Astrocyte of the spinal cord (primary cell): ENCODE results near the gene AUTS2.

Experiments used
- DNase-seq: peaks from one replicate; pipeline ENCODE4 v3.0.0; 2011; ENCODE audit warnings: low read depth, low spot score
- H3K4me3 ChIP-seq: 2 replicates; pipeline ENCODE4 v1.5.1; 2011; ENCODE audit warnings: low read depth, mild to moderate bottlenecking, low read length, moderate library complexity
- CTCF ChIP-seq: IDR thresholded peaks from 2 replicates; pipeline ENCODE4 v1.5.1; 2012; ENCODE audit warnings: low read depth, mild to moderate bottlenecking, low read length, inconsistent platforms
- in situ Hi-C: cut with HindIII; loops from 2 replicates; pipeline ENCODE4 v1.10.0; 2017; ENCODE audit warnings: low sequenced_read_pairs

Gene AUTS2

GRCh38 chr7:70527520-70528115, 929.3 kb downstream of the AUTS2 start:
- DNase-seq, result no peak

GRCh38 chr7:70529436-70529835, 931.2 kb downstream of the AUTS2 start:
- TF ChIP-seq CTCF, result no peak
- H3K4me3 ChIP-seq, result no peak overlapping the region
- in situ Hi-C loops, result no loop called here
- DNase-seq, result no peak

More at GRCh38 chr7:70527520-70528115, 929.3 kb downstream of the AUTS2 start:
- no peak for TF ChIP-seq CTCF
- in situ Hi-C loops, result no loop called here
- no peak overlapping the region for H3K4me3 ChIP-seq

GRCh38 chr7:70529914-70530585, 931.8 kb downstream of the AUTS2 start:
- in situ Hi-C loops, result no loop called here
- no peak overlapping the region for H3K4me3 ChIP-seq
- no peak for DNase-seq
- no peak for TF ChIP-seq CTCF

GRCh38 chr7:70533614-70534013, 935.3 kb downstream of the AUTS2 start:
- H3K4me3 ChIP-seq, result no peak overlapping the region
- in situ Hi-C loops, result no loop called here
- no peak for TF ChIP-seq CTCF
- no peak for DNase-seq

GRCh38 chr7:70539205-70539604, 940.9 kb downstream of the AUTS2 start:
- in situ Hi-C loops, result no loop called here
- no peak for TF ChIP-seq CTCF
- no peak for DNase-seq
- H3K4me3 ChIP-seq, result no peak overlapping the region

- in situ Hi-C loops, result no loop called here
- TF ChIP-seq CTCF, result no peak
- DNase-seq, result no peak
- no peak overlapping the region for H3K4me3 ChIP-seq
Observed at GRCh38 chr7:70539617-70540016, 941.3 kb downstream of the AUTS2 start.
